Measurements from ENCODE around the gene SOBP. TPM values are rescaled to one million over a fixed set of nuclear protein-coding genes. Genes with fewer than 3 reads are reported as not detected.
A peak's percentile ranks its signal among the peaks of the same experiment; 100 is the strongest.
"Not testable (repeated sequence)": the region's sequence is repeated elsewhere in the genome, so short reads cannot be mapped to it uniquely, and the experiment has no call there.

Gene SOBP
- total RNA-seq, 4 donors from 2014 or later, result 2.6 to 21.2 (median 8.7) TPM

DNA sequence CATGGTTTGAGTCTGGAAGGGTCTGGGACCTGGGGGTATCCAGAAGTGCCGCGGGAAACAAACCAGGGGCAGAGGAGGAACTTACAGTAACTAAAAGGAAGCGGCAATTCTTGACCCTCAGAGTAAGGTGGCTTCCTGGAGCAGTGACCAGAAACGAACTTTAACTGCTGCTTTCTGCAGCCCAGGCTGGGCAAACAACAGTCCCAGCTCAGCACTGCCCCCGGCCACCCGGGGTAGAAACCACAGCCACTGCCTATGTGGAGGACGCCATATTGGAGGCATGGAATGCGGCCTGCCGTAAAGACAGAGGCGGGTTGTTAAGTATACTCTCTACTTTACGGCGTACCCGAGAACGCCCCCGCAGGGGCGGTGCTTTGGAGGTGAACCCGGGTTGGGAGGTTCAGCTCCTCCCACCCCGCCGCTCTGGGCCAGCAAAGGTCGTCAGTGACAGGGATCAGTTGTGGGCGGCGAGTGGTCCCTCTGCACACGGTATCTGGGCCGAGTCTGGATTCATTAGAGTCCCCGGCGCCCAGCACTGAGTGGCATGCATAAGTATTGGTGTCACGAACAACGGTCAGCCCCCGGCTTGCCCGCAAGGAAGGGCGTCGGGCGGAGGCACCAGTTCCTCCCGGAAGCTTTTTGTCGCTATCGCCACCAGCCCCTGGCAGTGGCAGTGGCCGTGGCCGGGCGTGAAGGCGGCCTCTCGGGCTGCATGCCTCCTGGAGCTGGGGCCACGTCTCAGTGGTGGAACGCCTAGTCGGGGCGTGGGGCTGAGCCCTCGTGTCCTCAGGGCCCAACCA is 30.4 kb upstream of the SOBP start, which contains the start of gene PDSS2:
PDSS2 (minus strand) TSS at position 282 of the 800 bp plus-strand sequence; CDS start at position 3, 279 bp downstream.
- no peaks in the 10 kb centered on the region for H3K36me3 ChIP-seq
- peak within 1 kb of the TSS; percentile 74 to 76 for H3K27ac ChIP-seq
- intact Hi-C loops (cut with DNase I; ENCODE audit: low total_unique reads), result no loop called here
- H3K4me1 ChIP-seq, result no peaks in the 10 kb centered on the region
- peak within 1 kb of the TSS; percentile 52 to 97 for H3K4me3 ChIP-seq
- TF ChIP-seq POLR2A (IDR thresholded peaks at IDR 0.05), result peak; percentile 54 to 56
- TF ChIP-seq, protein P1, sequence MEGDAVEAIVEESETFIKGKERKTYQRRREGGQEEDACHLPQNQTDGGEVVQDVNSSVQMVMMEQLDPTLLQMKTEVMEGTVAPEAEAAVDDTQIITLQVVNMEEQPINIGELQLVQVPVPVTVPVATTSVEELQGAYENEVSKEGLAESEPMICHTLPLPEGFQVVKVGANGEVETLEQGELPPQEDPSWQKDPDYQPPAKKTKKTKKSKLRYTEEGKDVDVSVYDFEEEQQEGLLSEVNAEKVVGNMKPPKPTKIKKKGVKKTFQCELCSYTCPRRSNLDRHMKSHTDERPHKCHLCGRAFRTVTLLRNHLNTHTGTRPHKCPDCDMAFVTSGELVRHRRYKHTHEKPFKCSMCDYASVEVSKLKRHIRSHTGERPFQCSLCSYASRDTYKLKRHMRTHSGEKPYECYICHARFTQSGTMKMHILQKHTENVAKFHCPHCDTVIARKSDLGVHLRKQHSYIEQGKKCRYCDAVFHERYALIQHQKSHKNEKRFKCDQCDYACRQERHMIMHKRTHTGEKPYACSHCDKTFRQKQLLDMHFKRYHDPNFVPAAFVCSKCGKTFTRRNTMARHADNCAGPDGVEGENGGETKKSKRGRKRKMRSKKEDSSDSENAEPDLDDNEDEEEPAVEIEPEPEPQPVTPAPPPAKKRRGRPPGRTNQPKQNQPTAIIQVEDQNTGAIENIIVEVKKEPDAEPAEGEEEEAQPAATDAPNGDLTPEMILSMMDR (IDR thresholded peaks at IDR 0.05), result peak in 3 of 4 experiments; percentile 16 to 25 (median 20)
- peak; percentile 98 for DNase-seq
- H3K27me3 ChIP-seq, result no peaks in the 10 kb centered on the region
- H3K9me3 ChIP-seq, result no peaks in the 10 kb centered on the region

DNA sequence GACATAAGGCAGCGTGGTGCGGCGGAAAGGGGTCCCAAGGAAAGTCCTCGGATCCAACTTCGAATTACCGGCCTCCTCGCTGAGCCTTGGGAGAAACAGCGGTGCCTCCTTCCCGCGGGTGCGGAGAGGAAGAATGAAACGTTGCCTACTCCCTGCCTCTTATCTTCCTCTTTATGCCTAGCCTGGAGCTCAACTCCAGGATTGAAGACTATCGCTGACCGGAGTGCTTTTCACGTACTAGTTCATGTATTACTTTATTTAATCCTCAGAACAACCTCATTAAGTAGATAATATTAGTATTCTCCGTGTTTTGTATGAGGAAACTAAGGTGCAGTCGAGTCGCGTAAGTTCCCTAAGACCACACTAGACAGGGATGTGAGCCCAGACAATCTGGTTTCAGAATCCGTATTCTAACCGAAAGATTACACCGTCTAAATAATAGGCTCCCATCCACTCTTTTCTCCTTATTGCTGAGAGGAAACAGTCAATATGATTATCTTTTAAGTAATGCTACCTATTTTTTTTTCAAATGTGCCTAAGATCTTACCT is 29.8 kb upstream of the SOBP start:
- intact Hi-C loops (cut with DNase I; ENCODE audit: low total_unique reads), result no loop called here
- H3K9me3 ChIP-seq, result no peaks in the 10 kb centered on the region
- H3K4me3 ChIP-seq, result peak overlapping the region; percentile 52 to 97
- no peaks in the 10 kb centered on the region for H3K4me1 ChIP-seq
- no peak for TF ChIP-seq POLR2A (IDR thresholded peaks at IDR 0.05)
- TF ChIP-seq, protein P1 (IDR thresholded peaks at IDR 0.05), result no peak
- H3K27me3 ChIP-seq, result no peaks in the 10 kb centered on the region
- peak overlapping the region; percentile 74 to 76 for H3K27ac ChIP-seq
- no peak for DNase-seq
- H3K36me3 ChIP-seq, result no peaks in the 10 kb centered on the region

DNA sequence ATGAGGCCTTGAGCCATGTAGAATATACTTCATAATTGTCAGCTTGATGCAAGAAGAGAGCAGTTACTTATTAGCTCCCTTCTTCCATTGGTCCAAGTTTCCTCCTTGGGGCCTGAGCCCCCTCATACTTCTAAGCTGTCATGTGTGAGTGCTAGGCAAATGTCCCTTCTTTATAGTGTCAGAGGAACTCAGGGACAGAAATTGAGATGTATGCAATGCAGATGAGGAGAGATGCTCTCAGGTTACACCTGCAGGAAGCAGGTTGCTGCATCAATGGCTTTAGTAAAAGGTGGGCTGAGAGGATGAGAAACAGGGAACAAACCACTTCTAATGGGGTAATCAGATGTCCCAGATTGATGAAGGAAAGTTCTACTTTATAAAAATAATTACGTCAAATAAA is 23.9 kb upstream of the SOBP start:
- DNase-seq, result no peak
- intact Hi-C loops (cut with DNase I; ENCODE audit: low total_unique reads), result no loop called here
- Histone ChIP-seq H3K4me3 (no peak overlapping the region), H3K27ac (no peak overlapping the region), H3K27me3 (no peaks in the 10 kb centered on the region), H3K36me3 (no peaks in the 10 kb centered on the region), H3K9me3 (no peaks in the 10 kb centered on the region), H3K4me1 (no peaks in the 10 kb centered on the region)
- no peak for TF ChIP-seq POLR2A (IDR thresholded peaks at IDR 0.05)
- TF ChIP-seq, protein P1 (IDR thresholded peaks at IDR 0.05), result no peak

DNA sequence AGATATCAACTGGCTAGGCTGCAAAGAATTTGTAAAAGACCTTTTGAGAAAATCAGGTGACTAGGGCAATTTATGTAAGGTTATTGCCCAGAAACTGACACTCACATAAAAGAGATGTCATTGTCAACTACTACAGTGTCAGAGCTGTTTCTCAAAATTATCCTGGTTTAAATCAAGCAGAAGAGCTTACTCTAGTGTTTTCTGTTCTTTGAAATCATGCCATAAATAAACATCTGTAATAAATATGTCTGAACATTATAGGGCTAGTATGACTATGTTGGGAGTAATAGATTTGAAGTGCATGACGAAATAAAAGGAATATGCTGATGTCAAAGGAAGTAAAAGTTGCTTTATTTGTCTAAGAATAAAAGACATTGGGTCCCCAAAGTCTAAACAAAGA is 19.6 kb upstream of the SOBP start:
- intact Hi-C loops (cut with DNase I; ENCODE audit: low total_unique reads), result no loop called here
- TF ChIP-seq POLR2A (IDR thresholded peaks at IDR 0.05), result no peak
- TF ChIP-seq, protein P1 (IDR thresholded peaks at IDR 0.05), result no peak
- Histone ChIP-seq H3K4me3 (no peak overlapping the region), H3K27me3 (no peaks in the 10 kb centered on the region), H3K4me1 (no peaks in the 10 kb centered on the region), H3K27ac (no peak overlapping the region), H3K36me3 (no peaks in the 10 kb centered on the region), H3K9me3 (no peaks in the 10 kb centered on the region)
- DNase-seq, result no peak

DNA sequence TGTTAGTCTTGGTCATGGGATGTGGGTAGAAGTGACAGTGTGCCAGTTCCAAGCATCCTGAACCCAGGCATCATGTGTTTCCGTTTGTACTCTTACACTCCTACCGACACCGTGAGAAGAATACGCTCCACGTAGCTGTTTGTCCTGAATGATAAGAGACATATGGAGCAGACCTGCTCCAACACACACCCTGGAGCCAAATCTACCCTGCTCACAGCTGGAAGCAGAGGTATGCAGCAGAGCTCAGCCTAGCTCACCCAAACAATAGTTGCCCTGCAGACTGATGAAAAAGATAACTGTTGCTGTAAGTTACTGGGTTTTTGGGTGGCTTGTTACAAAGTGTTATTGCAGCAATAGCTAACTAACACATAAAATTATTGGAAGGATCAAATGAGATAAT is 16.3 kb upstream of the SOBP start:
- no peaks in the 10 kb centered on the region for H3K27me3 ChIP-seq
- H3K4me1 ChIP-seq, result no peaks in the 10 kb centered on the region
- TF ChIP-seq, protein P1 (IDR thresholded peaks at IDR 0.05), result no peak
- intact Hi-C loops (cut with DNase I; ENCODE audit: low total_unique reads), result no loop called here
- no peaks in the 10 kb centered on the region for H3K36me3 ChIP-seq
- no peaks in the 10 kb centered on the region for H3K9me3 ChIP-seq
- no peak for DNase-seq
- H3K27ac ChIP-seq, result no peak overlapping the region
- H3K4me3 ChIP-seq, result no peak overlapping the region

DNA sequence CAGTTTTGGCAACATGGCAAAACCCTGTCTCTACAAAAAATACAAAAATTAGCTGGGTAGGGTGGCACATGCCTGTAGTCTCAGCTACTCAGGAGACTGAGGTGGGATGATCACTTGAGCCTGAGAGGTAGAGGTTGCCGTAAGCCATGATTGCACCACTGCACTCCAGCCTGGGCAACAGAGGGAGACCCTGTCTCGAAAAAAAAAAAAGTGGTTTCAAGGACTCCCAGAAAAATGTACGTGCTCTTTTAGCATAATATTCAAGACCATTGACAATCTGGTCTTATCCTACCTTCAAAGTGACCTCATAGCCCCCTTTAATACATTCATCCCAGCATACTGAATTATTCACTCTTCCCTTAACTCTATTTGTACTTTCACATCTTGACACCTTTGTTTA is 14.6 kb upstream of the SOBP start:
- H3K36me3 ChIP-seq; H3K4me1 ChIP-seq; H3K27me3 ChIP-seq; DNase-seq; H3K27ac ChIP-seq; H3K4me3 ChIP-seq; H3K9me3 ChIP-seq; intact Hi-C loops (cut with DNase I; ENCODE audit: low total_unique reads): not testable (repeated sequence)

DNA sequence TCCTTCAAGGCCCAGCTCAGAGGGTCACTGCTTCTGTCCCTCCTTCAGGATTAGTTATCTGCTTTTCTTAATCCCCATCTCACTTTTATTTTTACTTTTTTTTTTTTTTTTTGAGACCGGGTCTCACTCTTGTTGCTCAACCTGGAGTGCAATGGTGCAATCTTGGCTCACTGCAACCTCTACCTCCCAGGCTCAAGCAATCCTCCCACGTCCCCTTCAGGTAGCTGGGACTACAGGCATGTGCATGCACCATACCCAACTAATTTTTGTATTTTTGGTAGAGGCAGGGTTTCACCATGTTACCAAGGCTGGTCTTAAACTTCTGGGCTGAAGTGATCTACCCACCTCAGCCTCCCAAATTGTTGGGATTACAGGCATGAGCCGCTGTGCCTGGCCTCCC is 14.1 kb upstream of the SOBP start:
- H3K4me1 ChIP-seq; H3K27ac ChIP-seq; H3K27me3 ChIP-seq; H3K9me3 ChIP-seq; DNase-seq; H3K4me3 ChIP-seq; H3K36me3 ChIP-seq; intact Hi-C loops (cut with DNase I; ENCODE audit: low total_unique reads): not testable (repeated sequence)
